Measurements from ENCODE around the gene PDIA6. TPM values are rescaled to one million over a fixed set of nuclear protein-coding genes. Genes with fewer than 3 reads are reported as not detected.

PDIA6 gene
- total and polyA plus RNA-seq, 12 donors, result 28.6 to 544 (median 142) TPM

GRCh38 chr2:10790228-10790973, 22.2 kb downstream of the PDIA6 start:
- TF ChIP-seq POLR2A (IDR thresholded peaks at IDR 0.05), result no peak
- TF ChIP-seq, protein P1, sequence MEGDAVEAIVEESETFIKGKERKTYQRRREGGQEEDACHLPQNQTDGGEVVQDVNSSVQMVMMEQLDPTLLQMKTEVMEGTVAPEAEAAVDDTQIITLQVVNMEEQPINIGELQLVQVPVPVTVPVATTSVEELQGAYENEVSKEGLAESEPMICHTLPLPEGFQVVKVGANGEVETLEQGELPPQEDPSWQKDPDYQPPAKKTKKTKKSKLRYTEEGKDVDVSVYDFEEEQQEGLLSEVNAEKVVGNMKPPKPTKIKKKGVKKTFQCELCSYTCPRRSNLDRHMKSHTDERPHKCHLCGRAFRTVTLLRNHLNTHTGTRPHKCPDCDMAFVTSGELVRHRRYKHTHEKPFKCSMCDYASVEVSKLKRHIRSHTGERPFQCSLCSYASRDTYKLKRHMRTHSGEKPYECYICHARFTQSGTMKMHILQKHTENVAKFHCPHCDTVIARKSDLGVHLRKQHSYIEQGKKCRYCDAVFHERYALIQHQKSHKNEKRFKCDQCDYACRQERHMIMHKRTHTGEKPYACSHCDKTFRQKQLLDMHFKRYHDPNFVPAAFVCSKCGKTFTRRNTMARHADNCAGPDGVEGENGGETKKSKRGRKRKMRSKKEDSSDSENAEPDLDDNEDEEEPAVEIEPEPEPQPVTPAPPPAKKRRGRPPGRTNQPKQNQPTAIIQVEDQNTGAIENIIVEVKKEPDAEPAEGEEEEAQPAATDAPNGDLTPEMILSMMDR (IDR thresholded peaks at IDR 0.05), result no peak
- no peak overlapping the region for H3K4me3 ChIP-seq
- peak in 1 of 7 donors; percentile 35 for DNase-seq
- 85 to 89% (median 88%) methylated on average over 6 of the region's 6 CpGs for WGBS, 4 donors
- H3K27ac ChIP-seq, result no peak overlapping the region
- intact Hi-C loops (cut with DNase I), result no loop called here
- peaks cover 0 to 6% of the 10 kb centered on the region in 2 donors for H3K4me1 ChIP-seq (replicated peaks in 1 of 2)
- H3K9me3 ChIP-seq (replicated peaks in 1 of 3), result no peaks in the 10 kb centered on the region
- H3K27me3 ChIP-seq, result no peaks in the 10 kb centered on the region
- peaks cover 0 to 80% of the 10 kb centered on the region in 2 donors for H3K36me3 ChIP-seq (replicated peaks in 1 of 2)

DNA sequence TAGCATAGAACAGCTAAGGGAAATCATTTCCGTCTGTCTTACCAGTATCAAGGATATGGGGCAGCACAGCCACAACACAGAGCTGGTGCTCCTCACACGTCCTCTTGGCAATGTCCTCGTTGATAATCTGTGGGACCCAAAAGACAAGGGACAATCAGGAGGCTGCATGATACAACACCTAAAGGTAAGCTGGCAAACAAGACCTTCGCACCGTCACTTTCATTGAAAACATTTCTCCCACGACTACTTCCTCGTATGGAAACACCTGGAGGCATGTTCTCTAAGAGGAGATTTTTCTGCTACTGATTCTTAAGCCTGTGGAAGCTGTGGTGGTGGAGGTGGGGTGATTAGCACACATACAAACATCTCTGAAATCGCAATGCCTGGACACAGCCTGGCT, 23.7 kb downstream of the PDIA6 start:
- H3K4me1 ChIP-seq (replicated peaks in 1 of 2), result no peaks in the 10 kb centered on the region
- H3K4me3 ChIP-seq, result no peak overlapping the region
- peaks cover 0 to 95% of the 10 kb centered on the region in 2 donors for H3K36me3 ChIP-seq (replicated peaks in 1 of 2)
- intact Hi-C loops (cut with DNase I), result no loop called here
- TF ChIP-seq, protein P1 (IDR thresholded peaks at IDR 0.05), result no peak
- DNase-seq, result peak in 1 of 7 donors; percentile 25
- H3K9me3 ChIP-seq (replicated peaks in 1 of 3), result no peaks in the 10 kb centered on the region
- H3K27ac ChIP-seq, result no peak overlapping the region
- 86 to 94% (median 90%) methylated on average over 8 of the region's 8 CpGs for WGBS, 4 donors
- no peaks in the 10 kb centered on the region for H3K27me3 ChIP-seq

DNA sequence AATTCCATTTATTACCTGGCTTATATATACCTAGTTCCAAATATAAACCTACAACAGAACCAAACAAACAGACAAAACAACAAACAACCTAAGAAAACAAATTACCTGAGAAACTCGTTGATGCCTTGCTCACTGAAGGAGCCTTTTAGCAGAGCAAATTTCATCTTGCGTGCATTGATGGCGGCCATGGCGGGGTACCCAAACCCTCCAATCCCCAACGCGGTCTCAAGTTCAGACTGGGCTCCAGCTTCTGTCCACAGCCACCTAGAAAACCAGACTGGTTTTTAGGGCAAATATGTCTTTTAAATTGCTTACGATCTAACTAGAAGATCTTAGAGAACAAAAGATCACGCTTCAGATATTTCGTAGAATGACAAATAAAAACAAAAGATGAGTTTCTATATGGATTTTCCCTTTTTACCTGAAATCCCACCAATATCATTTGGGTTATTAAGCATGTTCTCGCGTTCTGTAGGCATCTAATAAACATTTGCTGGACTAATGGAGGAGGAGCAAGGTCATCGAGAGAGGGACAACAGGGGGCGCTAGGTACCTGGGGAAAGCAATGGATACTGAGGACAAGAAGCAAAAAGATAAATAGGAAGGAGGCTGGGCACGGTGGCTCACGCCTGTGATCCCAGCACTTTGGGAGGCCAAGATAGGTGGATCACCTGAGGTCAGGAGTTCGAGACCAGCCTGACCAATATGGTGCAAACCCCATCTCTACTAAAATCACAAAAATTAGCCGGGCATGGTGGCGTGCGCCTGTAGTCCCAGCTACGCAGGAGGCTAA, 25.2 kb downstream of the PDIA6 start:
- Histone ChIP-seq H3K9me3 (replicated peaks in 1 of 3) (no peaks in the 10 kb centered on the region), H3K4me1 (replicated peaks in 1 of 2) (peaks cover 0 to 5% of the 10 kb centered on the region in 2 donors), H3K27ac (no peak overlapping the region), H3K27me3 (no peaks in the 10 kb centered on the region), H3K36me3 (replicated peaks in 1 of 2) (peaks cover 0 to 97% of the 10 kb centered on the region in 2 donors), H3K4me3 (no peak overlapping the region)
- DNase-seq, result peak in 4 of 7 donors; percentile 36 to 54 (median 44)
- intact Hi-C loops (cut with DNase I), result no loop called here
- 85 to 91% (median 87%) methylated on average over 20 of the region's 20 CpGs for WGBS, 4 donors
- TF ChIP-seq POLR2A (IDR thresholded peaks at IDR 0.05), result no peak
- TF ChIP-seq, protein P1 (IDR thresholded peaks at IDR 0.05), result peak in 1 of 6 experiments; percentile 10

GRCh38 chr2:10786240-10786982, 26.2 kb downstream of the PDIA6 start:
- WGBS, 4 donors, result 92 to 95% (median 94%) methylated on average over 11 to 12 of the region's 12 CpGs
- TF ChIP-seq, protein P1 (IDR thresholded peaks at IDR 0.05), result no peak
- TF ChIP-seq POLR2A (IDR thresholded peaks at IDR 0.05), result no peak
- peak in 1 of 7 donors; percentile 18 for DNase-seq
- Histone ChIP-seq H3K4me3 (no peak overlapping the region), H3K4me1 (replicated peaks in 1 of 2) (peaks cover 0 to 5% of the 10 kb centered on the region in 2 donors), H3K36me3 (replicated peaks in 1 of 2) (peaks cover 0 to 97% of the 10 kb centered on the region in 2 donors), H3K27ac (no peak overlapping the region), H3K27me3 (no peaks in the 10 kb centered on the region), H3K9me3 (replicated peaks in 1 of 3) (no peaks in the 10 kb centered on the region)
- intact Hi-C loops (cut with DNase I), result no loop called here
